Spleen (tissue), 11 donors: ENCODE measurements around the gene ACTR5. TPM values are rescaled to one million over a fixed set of nuclear protein-coding genes. Genes with fewer than 3 reads are reported as not detected.

Source experiments
- DNase-seq: peaks from one replicate; pipeline ENCODE4 v3.0.0-alpha.2; 2020
- H3K27ac ChIP-seq, 8 donors: fragments of 200-600 bp; sonication (generic) in 7 of 8; 1 replicate in 4 of 8; 2 replicates in 4 of 8; pipeline versions ENCODE4 v1.5.0 to v1.8.0; 2016 to 2021; ENCODE audit warnings: inconsistent platforms in 4 of 8, mild to moderate bottlenecking in 4 of 8, moderate library complexity in 1 of 8
- H3K27me3 ChIP-seq, 7 donors: fragments of 200-600 bp; sonication (generic) in 6 of 7; replicated peaks in 1 of 7; 1 replicate in 4 of 7; 2 replicates in 3 of 7; pipeline versions ENCODE4 v1.5.0 to v1.8.0; 2016 to 2021; ENCODE audit warnings: inconsistent platforms in 3 of 7, mild to moderate bottlenecking in 1 of 7
- H3K36me3 ChIP-seq, 6 donors: fragments of 200-600 bp; sonication (generic) in 5 of 6; 1 replicate in 4 of 6; 2 replicates in 2 of 6; pipeline versions ENCODE4 v1.5.0 to v1.8.0; 2016 to 2021; ENCODE audit warnings: inconsistent platforms in 2 of 6
- H3K4me1 ChIP-seq, 6 donors: fragments of 200-600 bp; sonication (generic) in 5 of 6; 1 replicate in 3 of 6; 2 replicates in 3 of 6; pipeline versions ENCODE4 v1.5.0 to v1.8.0; 2016 to 2021; ENCODE audit warnings: inconsistent platforms in 3 of 6
- H3K4me3 ChIP-seq, 8 donors: fragments of 200-600 bp; sonication (generic) in 7 of 8; 1 replicate in 4 of 8; 2 replicates in 4 of 8; pipeline versions ENCODE4 v1.5.0 to v1.8.0; 2016 to 2021; ENCODE audit warnings: inconsistent platforms in 4 of 8, mild to moderate bottlenecking in 4 of 8, moderate library complexity in 2 of 8
- H3K9me3 ChIP-seq, 8 donors: fragments of 200-600 bp; sonication (generic) in 7 of 8; 1 replicate in 4 of 8; 2 replicates in 4 of 8; pipeline versions ENCODE4 v1.5.0 to v1.8.0; 2016 to 2021; ENCODE audit warnings: inconsistent platforms in 4 of 8
- CTCF ChIP-seq, 11 experiments: fragments of 200-600 bp in 7 of 11; fragments of 450-650 bp in 4 of 11; sonication (generic) in 4 of 11; IDR thresholded peaks in 8 of 11; conservative IDR thresholded peaks in 3 of 11; 1 replicate in 7 of 11; 2 replicates in 4 of 11; pipeline versions ENCODE4 v1.4.0 to v1.8.0; 2016 to 2021; ENCODE audit warnings: antibody characterized with exemption in 11 of 11, inconsistent platforms in 4 of 11, mild to moderate bottlenecking in 1 of 11
- POLR2A ChIP-seq, 3 donors: fragments of 450-650 bp; IDR thresholded peaks; one replicate each; pipeline ENCODE4 v1.5.1; 2017; ENCODE audit warnings: antibody characterized with exemption in 3 of 3, mild to moderate bottlenecking in 1 of 3
- POLR2AphosphoS5 ChIP-seq, 3 donors: sonication (generic); formaldehyde crosslinking; IDR thresholded peaks; one replicate each; pipeline ENCODE4 v1.5.1; 2017; ENCODE audit warnings: antibody characterized with exemption in 3 of 3
- WGBS, 5 donors: extraction: QIAGEN DNeasy Blood & Tissue Kit in 3 of 5; methylation state at CpG; one replicate each; pipeline versions ENCODE4 v1.1.5 to v1.1.7; 2013 to 2018; 5-methylcytosine and 5-hydroxymethylcytosine counted together
- intact Hi-C: fragments of 100-400 bp; cut with DNase I; formaldehyde crosslinking; loops from one replicate; pipeline ENCODE4 v1.15.0; 2023; ENCODE audit warnings: low total_unique reads
- polyA plus RNA-seq, 3 donors: library from polyadenylated mRNA; stranded (reverse); fragments of 200-250 nt; gene quantifications; one replicate each; pipeline ENCODE4 v1.2.1, GENCODE V29; 2013
- total RNA-seq, 7 donors: library from RNA; depleted of rRNA in 3 of 7; stranded (reverse); fragments of >200 nt in 3 of 7; fragmentation: NEBNext Ultra II Directional in 4 of 7; extraction: Animal tissue kit (Norgen Biotek cat#: 25700) in 4 of 7; gene quantifications; one replicate each; pipeline versions ENCODE4 v1.1.0 to v1.2.1, GENCODE V29; 2016 to 2021
- donor health status: healthy with polysubstance abuse.
- donor health status: DM: no; HTN: no; CAD: no; lungs with moderate emphysema.
- donor health status: DM: no; HTN: no; CAD: no.
- donor health status: Bipolar disorder and iron deficiency.
- donor health status: healthy.
- donor health status: DM: no; HTN: no; CAD: no.
- donor health status: DM: yes; HTN: yes; CAD: no.

The ACTR5 gene
- total and polyA plus RNA-seq, 10 donors, result 5.6 to 12.8 (median 9.5) TPM

- DNase-seq, result peak; percentile 91
- intact Hi-C loops, result loop anchor here (5.0 to 10.0 kb wide), 2 partner anchors 70 to 87 kb away; no protein-coding TSS in a partner anchor
- peaks cover 0 to 28% (median 5%) of the 10 kb centered on the region in 7 donors for H3K27me3 ChIP-seq
- H3K36me3 ChIP-seq, result peaks cover 0 to 8% (median 0%) of the 10 kb centered on the region in 6 donors
- H3K4me3 ChIP-seq, result peak overlapping the region; percentile 70 to 95 (median 82)
- H3K4me1 ChIP-seq, result peaks cover 27 to 62% (median 55%) of the 10 kb centered on the region in 6 donors
- no peaks in the 10 kb centered on the region for H3K9me3 ChIP-seq
- H3K27ac ChIP-seq, result peak overlapping the region; percentile 73 to 98 (median 90)
- WGBS, 5 donors, result 6 to 19% (median 9%) methylated on average over 18 of the region's 18 CpGs
- TF ChIP-seq POLR2A (IDR thresholded peaks at IDR 0.05), result no peak
- TF ChIP-seq POLR2AphosphoS5 (IDR thresholded peaks at IDR 0.05), result peak in 2 of 3 donors; percentile 3 to 91
These were observed 56.6 kb downstream of the ACTR5 start for GRCh38 chr20:38804682-38805501.

GRCh38 chr20:38805502-38805957 is 57.3 kb downstream of the ACTR5 start, which contains the start of gene PPP1R16B:
Gene PPP1R16B, plus strand, starts transcription at chr20:38805697. Its CDS starts 30,229 bp downstream, at chr20:38835926.
- peak; percentile 96 for DNase-seq
- Histone ChIP-seq H3K27me3 (peaks cover 0 to 28% (median 5%) of the 10 kb centered on the region in 7 donors), H3K27ac (peak within 1 kb of the TSS; percentile 73 to 98 (median 90)), H3K9me3 (no peaks in the 10 kb centered on the region), H3K36me3 (peaks cover 0 to 14% (median 1%) of the 10 kb centered on the region in 6 donors), H3K4me3 (peak within 1 kb of the TSS; percentile 70 to 95 (median 82)), H3K4me1 (peaks cover 32 to 68% (median 61%) of the 10 kb centered on the region in 6 donors)
- TF ChIP-seq POLR2A (IDR thresholded peaks at IDR 0.05), result peak in 2 of 3 donors; percentile 59 to 77
- TF ChIP-seq CTCF (IDR thresholded peaks at IDR 0.05 in 8 of 11, conservative IDR thresholded peaks at IDR 0.05 in 3 of 11), result no peak
- peak; percentile 88 to 92 (median 90) for TF ChIP-seq POLR2AphosphoS5 (IDR thresholded peaks at IDR 0.05)
- 0 to 2% (median 1%) methylated on average over 16 to 40 of the region's 40 CpGs for WGBS, 5 donors
- intact Hi-C loops, result loop anchor here (5.0 to 10.0 kb wide), 2 partner anchors 69 to 87 kb away; no protein-coding TSS in a partner anchor

- Histone ChIP-seq H3K36me3 (peaks cover 0 to 21% (median 4%) of the 10 kb centered on the region in 6 donors), H3K27ac (peak overlapping the region; percentile 73 to 98 (median 90)), H3K4me1 (peaks cover 37 to 75% (median 68%) of the 10 kb centered on the region in 6 donors), H3K27me3 (peaks cover 0 to 28% (median 5%) of the 10 kb centered on the region in 7 donors), H3K9me3 (no peaks in the 10 kb centered on the region), H3K4me3 (peak overlapping the region; percentile 70 to 95 (median 82))
- no peak for TF ChIP-seq POLR2AphosphoS5 (IDR thresholded peaks at IDR 0.05)
- TF ChIP-seq CTCF (IDR thresholded peaks at IDR 0.05 in 8 of 11, conservative IDR thresholded peaks at IDR 0.05 in 3 of 11), result peak in 4 of 11 experiments; percentile 5 to 27 (median 12)
- intact Hi-C loops, result loop anchor here (5.0 to 10.0 kb wide), 2 partner anchors 69 to 86 kb away; no protein-coding TSS in a partner anchor
- WGBS, 5 donors, result 0 to 1% (median 1%) methylated on average over 27 to 81 of the region's 81 CpGs
- DNase-seq, result peak; percentile 89
These were observed 57.9 kb downstream of the ACTR5 start for GRCh38 chr20:38805958-38806854.
